Measurements from ENCODE around the gene ZNF280B.

GRCh38 chr22:22533417-22533816 lies 24.9 kb upstream of the ZNF280B start:
- TF ChIP-seq CTCF (IDR thresholded peaks at IDR 0.05 in 4 of 5, conservative IDR thresholded peaks at IDR 0.05 in 1 of 5) (no peak), POLR2A (IDR thresholded peaks at IDR 0.05) (no peak)
